SJCRH30 (cell line): Measurements from ENCODE around the gene CHD9. TPM values are rescaled to one million over a fixed set of nuclear protein-coding genes. Genes with fewer than 3 reads are reported as not detected.
A peak's percentile ranks its signal among the peaks of the same experiment; 100 is the strongest.
"Not testable (repeated sequence)": the region's sequence is repeated elsewhere in the genome, so short reads cannot be mapped to it uniquely, and the experiment has no call there.

Experiments
- DNase-seq, 2 experiments: peaks; one replicate each; pipeline ENCODE4 v3.0.0-alpha.2; 2015 to 2020
- H3K27ac ChIP-seq: fragments of 250-450 bp; sonication (Bioruptor Pico); 2 replicates; pipeline ENCODE4 v1.5.1; 2020; ENCODE audit warnings: mild to moderate bottlenecking, moderate library complexity
- H3K27me3 ChIP-seq: fragments of 250-450 bp; sonication (Bioruptor Pico); 2 replicates; pipeline ENCODE4 v1.5.1; 2020; ENCODE audit warnings: mild to moderate bottlenecking, moderate library complexity
- H3K36me3 ChIP-seq: fragments of 250-450 bp; sonication (Bioruptor Pico); 2 replicates; pipeline ENCODE4 v1.5.1; 2020; ENCODE audit warnings: mild to moderate bottlenecking, moderate library complexity
- H3K4me1 ChIP-seq: fragments of 250-450 bp; sonication (Bioruptor Pico); 2 replicates; pipeline ENCODE4 v1.5.1; 2020; ENCODE audit warnings: mild to moderate bottlenecking, moderate library complexity
- H3K4me3 ChIP-seq: fragments of 250-450 bp; sonication (Bioruptor Pico); 2 replicates; pipeline ENCODE4 v1.5.1; 2020; ENCODE audit warnings: mild to moderate bottlenecking, moderate library complexity
- H3K9me3 ChIP-seq: fragments of 250-450 bp; sonication (Bioruptor Pico); replicated peaks from 2 replicates; pipeline ENCODE4 v1.5.1; 2020; ENCODE audit warnings: mild to moderate bottlenecking, moderate library complexity
- total RNA-seq: library from RNA; depleted of rRNA; stranded (reverse); fragments of >200 nt; shearing (Covaris generic); gene quantifications from 2 replicates; pipeline ENCODE4 v1.2.3, GENCODE V29; 2014; rRNA removed

The CHD9 gene, protein sequence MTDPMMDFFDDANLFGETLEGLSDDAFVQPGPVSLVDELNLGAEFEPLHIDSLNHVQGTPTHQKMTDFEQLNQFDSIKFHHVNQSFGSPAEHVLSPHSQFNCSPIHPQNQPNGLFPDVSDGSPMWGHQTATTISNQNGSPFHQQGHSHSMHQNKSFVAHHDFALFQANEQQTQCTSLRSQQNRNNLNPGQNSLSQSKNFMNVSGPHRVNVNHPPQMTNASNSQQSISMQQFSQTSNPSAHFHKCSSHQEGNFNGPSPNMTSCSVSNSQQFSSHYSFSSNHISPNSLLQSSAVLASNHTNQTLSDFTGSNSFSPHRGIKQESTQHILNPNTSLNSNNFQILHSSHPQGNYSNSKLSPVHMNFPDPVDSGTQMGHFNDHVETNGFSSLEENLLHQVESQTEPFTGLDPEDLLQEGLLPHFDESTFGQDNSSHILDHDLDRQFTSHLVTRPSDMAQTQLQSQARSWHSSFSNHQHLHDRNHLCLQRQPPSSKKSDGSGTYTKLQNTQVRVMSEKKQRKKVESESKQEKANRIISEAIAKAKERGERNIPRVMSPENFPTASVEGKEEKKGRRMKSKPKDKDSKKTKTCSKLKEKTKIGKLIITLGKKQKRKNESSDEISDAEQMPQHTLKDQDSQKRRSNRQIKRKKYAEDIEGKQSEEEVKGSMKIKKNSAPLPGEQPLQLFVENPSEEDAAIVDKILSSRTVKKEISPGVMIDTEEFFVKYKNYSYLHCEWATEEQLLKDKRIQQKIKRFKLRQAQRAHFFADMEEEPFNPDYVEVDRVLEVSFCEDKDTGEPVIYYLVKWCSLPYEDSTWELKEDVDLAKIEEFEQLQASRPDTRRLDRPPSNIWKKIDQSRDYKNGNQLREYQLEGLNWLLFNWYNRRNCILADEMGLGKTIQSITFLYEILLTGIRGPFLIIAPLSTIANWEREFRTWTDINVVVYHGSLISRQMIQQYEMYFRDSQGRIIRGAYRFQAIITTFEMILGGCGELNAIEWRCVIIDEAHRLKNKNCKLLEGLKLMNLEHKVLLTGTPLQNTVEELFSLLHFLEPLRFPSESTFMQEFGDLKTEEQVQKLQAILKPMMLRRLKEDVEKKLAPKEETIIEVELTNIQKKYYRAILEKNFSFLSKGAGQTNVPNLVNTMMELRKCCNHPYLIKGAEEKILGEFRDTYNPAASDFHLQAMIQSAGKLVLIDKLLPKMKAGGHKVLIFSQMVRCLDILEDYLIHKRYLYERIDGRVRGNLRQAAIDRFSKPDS (N-terminal part only)
- 44.7 and 62.3 TPM in 2 replicates for total RNA-seq

- peaks cover 3% of the 10 kb centered on the region; the same call in 1 of the 2 replicates for H3K4me1 ChIP-seq
- peak; percentile 88 to 93 for DNase-seq
- no peaks in the 10 kb centered on the region for H3K9me3 ChIP-seq
- no peaks in the 10 kb centered on the region for H3K36me3 ChIP-seq
- peak within 1 kb of the TSS; percentile 83 for H3K4me3 ChIP-seq
- H3K27ac ChIP-seq = peak within 1 kb of the TSS; percentile 75
- no peaks in the 10 kb centered on the region for H3K27me3 ChIP-seq
Observed at GRCh38 chr16:53054670-53055485, at the start of gene CHD9. TSS of gene CHD9 (plus strand) at chr16:53054991. CDS start at chr16:53156090, 101,099 bp downstream.

- Histone ChIP-seq H3K27ac (no peak overlapping the region), H3K36me3 (no peaks in the 10 kb centered on the region), H3K4me1 (no peaks in the 10 kb centered on the region), H3K9me3 (no peaks in the 10 kb centered on the region), H3K4me3 (no peak overlapping the region), H3K27me3 (no peaks in the 10 kb centered on the region)
- no peak for DNase-seq
Observed at GRCh38 chr16:53007095-53007494, 47.7 kb upstream of the CHD9 start.

- Histone ChIP-seq H3K27me3 (no peaks in the 10 kb centered on the region), H3K36me3 (no peaks in the 10 kb centered on the region), H3K9me3 (no peaks in the 10 kb centered on the region), H3K27ac (no peak overlapping the region), H3K4me1 (no peaks in the 10 kb centered on the region), H3K4me3 (no peak overlapping the region)
- DNase-seq = no peak
Observed at GRCh38 chr16:53014287-53014686, 40.5 kb upstream of the CHD9 start.

DNA sequence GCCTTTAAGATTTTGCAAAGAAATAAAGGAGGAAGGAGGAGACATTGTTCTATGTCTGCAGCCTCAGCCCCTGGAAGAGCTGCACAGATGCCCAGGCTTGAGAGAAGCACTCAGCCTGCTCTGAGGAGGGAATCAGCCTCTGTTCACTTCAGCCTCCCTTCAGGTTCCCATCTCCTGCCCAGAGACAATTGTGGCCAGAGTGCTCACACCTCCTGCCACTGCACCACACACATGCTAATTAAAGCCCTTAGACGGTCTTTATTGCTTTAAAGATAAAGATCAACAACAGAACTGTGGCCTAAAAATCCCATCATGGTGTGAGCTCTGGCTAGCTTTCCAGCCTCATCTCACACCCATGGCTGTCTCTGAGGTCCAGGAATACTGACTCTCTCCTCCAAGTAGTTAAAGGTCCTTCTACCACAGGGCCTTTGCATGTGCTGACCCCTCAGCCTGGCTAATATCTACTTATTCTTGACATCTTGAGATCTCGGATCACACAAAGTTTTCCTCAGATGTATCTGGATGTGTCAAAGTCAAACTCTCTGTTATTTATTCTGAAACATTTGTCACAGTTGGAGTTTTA lies 35.9 kb upstream of the CHD9 start:
- 0 out of 2 replicates have a peak, but pooled peaks cover 2% of the 10 kb centered on the region for H3K27me3 ChIP-seq
- no peaks in the 10 kb centered on the region for H3K4me1 ChIP-seq
- no peaks in the 10 kb centered on the region for H3K36me3 ChIP-seq
- H3K9me3 ChIP-seq = no peaks in the 10 kb centered on the region
- no peak for DNase-seq
- no peak overlapping the region for H3K4me3 ChIP-seq
- H3K27ac ChIP-seq = no peak overlapping the region

DNA sequence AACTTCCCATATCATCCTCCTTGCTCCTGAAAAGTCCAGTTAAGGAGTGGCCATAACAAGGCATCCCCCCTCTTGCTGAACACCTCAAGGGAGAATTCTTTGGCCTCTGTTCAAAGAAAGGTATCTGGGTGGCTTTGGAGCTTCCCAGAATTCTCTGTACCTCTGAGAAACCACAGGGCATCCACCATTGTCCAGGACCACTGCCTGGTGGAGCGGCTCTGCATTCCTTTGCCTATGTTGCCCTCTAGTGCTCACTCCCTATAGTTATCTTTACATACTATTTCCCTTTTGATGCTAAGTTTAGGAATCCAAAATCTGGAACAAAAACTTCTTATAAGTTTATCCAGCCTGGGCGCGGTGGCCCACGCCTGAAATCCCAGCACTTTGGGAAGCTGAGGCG lies 32.4 kb upstream of the CHD9 start:
- H3K27me3 ChIP-seq = 0 out of 2 replicates have a peak, but pooled peaks cover 2% of the 10 kb centered on the region
- peak; percentile 60 to 78 for DNase-seq

GRCh38 chr16:53024045-53024444 lies 30.7 kb upstream of the CHD9 start:
- no peaks in the 10 kb centered on the region for H3K36me3 ChIP-seq
- no peak for DNase-seq
- H3K27me3 ChIP-seq = 0 out of 2 replicates have a peak, but pooled peaks cover 2% of the 10 kb centered on the region
- no peak overlapping the region for H3K27ac ChIP-seq
- H3K9me3 ChIP-seq = no peaks in the 10 kb centered on the region
- no peaks in the 10 kb centered on the region for H3K4me1 ChIP-seq
- H3K4me3 ChIP-seq = no peak overlapping the region

More for the DNA sequence above, 32.4 kb upstream of the CHD9 start:
- H3K36me3 ChIP-seq = no peaks in the 10 kb centered on the region
- no peaks in the 10 kb centered on the region for H3K9me3 ChIP-seq
- no peak overlapping the region for H3K27ac ChIP-seq
- H3K4me1 ChIP-seq = no peaks in the 10 kb centered on the region
- H3K4me3 ChIP-seq = no peak overlapping the region

- DNase-seq = no peak
- Histone ChIP-seq H3K27ac (no peak overlapping the region), H3K4me1 (no peaks in the 10 kb centered on the region), H3K9me3 (no peaks in the 10 kb centered on the region), H3K27me3 (no peaks in the 10 kb centered on the region; the same call in 1 of the 2 replicates), H3K36me3 (no peaks in the 10 kb centered on the region), H3K4me3 (no peak overlapping the region)
Observed at GRCh38 chr16:53029971-53030370, 24.8 kb upstream of the CHD9 start.

DNA sequence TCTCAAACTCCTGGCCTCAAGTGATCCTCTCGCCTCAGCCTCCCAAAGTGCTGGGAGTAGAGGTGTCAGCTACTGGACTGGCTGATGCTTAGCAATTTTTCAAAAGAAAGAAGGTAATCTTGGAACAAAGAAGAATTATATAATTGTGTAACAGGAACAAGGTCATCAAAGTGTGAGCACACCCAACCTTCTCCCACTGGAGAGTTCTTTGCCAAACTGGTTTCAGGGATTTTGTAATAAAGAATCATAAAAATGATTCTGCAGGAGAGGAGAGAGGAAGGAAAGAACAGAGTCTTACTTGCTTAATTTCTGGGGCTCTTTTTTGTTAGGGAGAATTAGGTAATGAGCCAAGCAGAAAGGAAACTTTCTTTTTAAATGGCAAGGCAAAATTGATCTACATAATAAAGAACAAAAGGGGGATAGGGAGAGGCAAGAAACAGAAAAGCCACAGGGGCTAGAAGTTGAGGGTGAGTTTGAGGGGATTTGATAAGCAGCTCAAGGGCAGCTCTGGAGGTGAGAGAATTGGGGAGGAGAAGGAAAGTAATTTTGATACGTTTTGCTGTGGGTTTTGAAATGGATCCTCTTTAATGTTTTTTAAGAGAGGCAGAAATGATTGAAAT lies 23.4 kb upstream of the CHD9 start:
- no peaks in the 10 kb centered on the region for H3K9me3 ChIP-seq
- H3K27me3 ChIP-seq = no peaks in the 10 kb centered on the region; the same call in 1 of the 2 replicates
- H3K27ac ChIP-seq = no peak overlapping the region
- no peak overlapping the region for H3K4me3 ChIP-seq
- no peak for DNase-seq
- H3K36me3 ChIP-seq = no peaks in the 10 kb centered on the region
- no peaks in the 10 kb centered on the region for H3K4me1 ChIP-seq

- Histone ChIP-seq H3K4me3 (no peak overlapping the region), H3K9me3 (no peaks in the 10 kb centered on the region), H3K27me3 (no peaks in the 10 kb centered on the region; the same call in 1 of the 2 replicates), H3K36me3 (no peaks in the 10 kb centered on the region), H3K4me1 (no peaks in the 10 kb centered on the region), H3K27ac (no peak overlapping the region)
- DNase-seq = no peak
Observed at GRCh38 chr16:53034306-53034705, 20.5 kb upstream of the CHD9 start.

DNA sequence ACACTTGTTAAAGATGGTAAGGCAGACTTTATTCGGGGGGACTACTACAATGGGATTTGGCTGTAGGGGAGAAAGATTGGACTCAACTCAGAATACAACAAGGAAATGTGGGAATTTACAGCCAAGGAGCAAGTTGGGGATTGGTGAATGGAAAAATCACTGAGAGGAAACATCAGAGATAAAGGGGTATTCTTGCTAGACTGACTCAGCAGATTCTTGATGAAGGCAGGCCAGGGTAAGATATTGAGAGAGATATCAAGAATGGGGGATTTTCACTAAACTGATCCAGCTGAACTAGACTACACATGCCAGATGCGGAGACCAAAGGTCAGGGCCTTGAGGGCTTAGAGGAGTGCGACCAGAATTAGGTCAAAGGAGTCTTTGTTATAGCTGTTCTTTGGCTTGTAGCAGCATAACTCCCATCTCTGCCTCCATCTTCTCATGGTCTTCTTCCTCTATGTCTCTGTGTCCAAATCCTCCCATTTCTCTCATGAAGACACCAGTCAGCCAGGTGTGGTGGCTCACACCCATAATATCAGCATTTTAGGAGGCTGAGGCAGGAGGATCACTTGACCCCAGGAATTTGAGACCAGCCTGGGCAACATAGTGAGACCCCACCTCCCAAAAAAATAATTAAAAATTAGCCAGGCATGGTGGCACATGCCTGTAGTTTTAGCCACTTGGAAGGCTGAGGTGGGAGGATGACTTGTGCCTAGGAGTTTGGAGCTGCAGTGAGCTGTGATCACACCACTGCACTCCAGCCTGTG lies 19.4 kb upstream of the CHD9 start:
- Histone ChIP-seq H3K4me1 (no peaks in the 10 kb centered on the region), H3K4me3 (no peak overlapping the region), H3K27me3 (no peaks in the 10 kb centered on the region; the same call in 1 of the 2 replicates), H3K27ac (no peak overlapping the region), H3K9me3 (no peaks in the 10 kb centered on the region), H3K36me3 (no peaks in the 10 kb centered on the region)
- no peak for DNase-seq

- Histone ChIP-seq H3K27ac (no peak overlapping the region), H3K9me3 (no peaks in the 10 kb centered on the region), H3K36me3 (no peaks in the 10 kb centered on the region), H3K4me3 (no peak overlapping the region), H3K27me3 (no peaks in the 10 kb centered on the region; the same call in 1 of the 2 replicates), H3K4me1 (peaks cover under 1% of the 10 kb centered on the region)
- DNase-seq = no peak
Observed at GRCh38 chr16:53036066-53036465, 18.7 kb upstream of the CHD9 start.

DNA sequence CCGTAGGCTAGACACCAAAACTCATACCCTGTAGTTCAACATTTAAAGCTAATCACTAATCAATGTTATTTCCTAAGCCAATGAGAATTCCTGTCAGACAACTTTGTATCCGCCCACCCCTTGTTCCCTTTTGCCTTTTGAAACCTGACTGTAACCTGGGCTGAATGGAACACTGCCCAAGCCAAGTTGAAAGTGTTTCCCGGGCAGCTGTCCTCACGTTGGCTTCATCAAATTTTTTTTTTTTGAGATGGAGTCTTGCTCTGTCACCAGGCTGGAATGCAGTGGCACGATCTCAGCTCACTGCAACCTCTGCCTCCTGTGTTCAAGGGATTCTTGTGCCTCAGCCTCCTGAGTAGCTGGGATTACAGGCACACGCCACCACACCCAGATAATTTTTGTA lies 18.1 kb upstream of the CHD9 start:
- H3K27me3 ChIP-seq, H3K4me3 ChIP-seq, H3K4me1 ChIP-seq, H3K36me3 ChIP-seq, H3K9me3 ChIP-seq, H3K27ac ChIP-seq: not testable (repeated sequence)
- DNase-seq = peak in 1 of 2 experiments; percentile 12
